Neuronal stem cell (in vitro differentiated cells): ENCODE data around the gene DPPA5.
"Not testable (repeated sequence)": the region's sequence is repeated elsewhere in the genome, so short reads cannot be mapped to it uniquely, and the experiment has no call there.

Experiments used
- DNase-seq: peaks from one replicate; pipeline ENCODE4 v3.0.0-alpha.2; 2013; ENCODE audit warnings: low spot score
- H2AFZ ChIP-seq: one replicate; pipeline ENCODE4 v1.6.1; 2013; ENCODE audit warnings: mild to moderate bottlenecking, low read length, inconsistent platforms
- H2AK5ac ChIP-seq: 2 replicates; pipeline ENCODE4 v1.6.1; 2013; ENCODE audit warnings: low read depth, mild to moderate bottlenecking, inconsistent platforms, low read length, moderate library complexity, mixed read lengths
- H2BK120ac ChIP-seq: 2 replicates; pipeline ENCODE4 v1.6.1; 2013; ENCODE audit warnings: low read depth, mild to moderate bottlenecking, inconsistent platforms, low read length, moderate library complexity, mixed read lengths
- H2BK12ac ChIP-seq: one replicate; pipeline ENCODE4 v1.6.1; 2013; ENCODE audit warnings: low read length, inconsistent platforms
- H2BK15ac ChIP-seq: 2 replicates; pipeline ENCODE4 v1.6.1; 2013; ENCODE audit warnings: mild to moderate bottlenecking, low read length, inconsistent platforms, mixed read lengths
- H2BK5ac ChIP-seq: one replicate; pipeline ENCODE4 v1.6.1; 2013; ENCODE audit warnings: inconsistent platforms, mild to moderate bottlenecking, low read length, moderate library complexity
- H3K14ac ChIP-seq: one replicate; pipeline ENCODE4 v1.6.1; 2013; ENCODE audit warnings: low read length, inconsistent platforms
- H3K18ac ChIP-seq: 2 replicates; pipeline ENCODE4 v1.6.1; 2013; ENCODE audit warnings: low read length, inconsistent platforms
- H3K23ac ChIP-seq: 2 replicates; pipeline ENCODE4 v1.6.1; 2013; ENCODE audit warnings: low read depth, mild to moderate bottlenecking, mixed read lengths, low read length, inconsistent platforms; ENCODE audit not compliant: poor library complexity
- H3K27ac ChIP-seq: replicated peaks from 3 replicates; pipeline ENCODE4 v1.5.1; 2013; ENCODE audit warnings: low read length, inconsistent platforms
- H3K27me3 ChIP-seq, 3 experiments: 2 replicates each; pipeline ENCODE4 v1.6.1; 2013; ENCODE audit warnings: low read length in 3 of 3, mild to moderate bottlenecking in 2 of 3, inconsistent platforms in 1 of 3, low read depth in 1 of 3, mixed read lengths in 1 of 3, moderate library complexity in 1 of 3; ENCODE audit not compliant: control insufficient read depth in 3 of 3, insufficient read depth in 3 of 3
- H3K36me3 ChIP-seq, 2 donors: replicated peaks in 1 of 2; 2 replicates each; pipeline ENCODE4 v1.6.1; 2013; ENCODE audit warnings: low read length in 2 of 2; ENCODE audit not compliant: control insufficient read depth in 2 of 2, insufficient read depth in 2 of 2
- H3K4ac ChIP-seq: 2 replicates; pipeline ENCODE4 v1.6.1; 2013; ENCODE audit warnings: inconsistent platforms, mild to moderate bottlenecking, low read length, moderate library complexity
- H3K4me1 ChIP-seq, 2 donors: 1 replicate in 1 of 2; 2 replicates in 1 of 2; pipeline ENCODE4 v1.6.1; 2013; ENCODE audit warnings: low read length in 2 of 2, low read depth in 1 of 2; ENCODE audit not compliant: control insufficient read depth in 2 of 2, insufficient read depth in 1 of 2
- H3K4me2 ChIP-seq: one replicate; pipeline ENCODE4 v1.6.1; 2013; ENCODE audit warnings: mild to moderate bottlenecking, low read length, inconsistent platforms; ENCODE audit not compliant: insufficient read depth, poor library complexity, severe bottlenecking
- H3K4me3 ChIP-seq, 2 donors: 2 replicates each; pipeline ENCODE4 v1.5.1; 2013; ENCODE audit warnings: low read length in 2 of 2, mild to moderate bottlenecking in 2 of 2, inconsistent platforms in 1 of 2, moderate library complexity in 1 of 2
- H3K79me1 ChIP-seq: one replicate; pipeline ENCODE4 v1.6.1; 2013; ENCODE audit warnings: low read depth, mild to moderate bottlenecking, inconsistent platforms, low read length, moderate library complexity
- H3K9ac ChIP-seq: one replicate; pipeline ENCODE4 v1.6.1; 2013; ENCODE audit warnings: mild to moderate bottlenecking, low read depth, low read length, inconsistent platforms; ENCODE audit not compliant: poor library complexity
- H3K9me3 ChIP-seq, 2 donors: replicated peaks in 1 of 2; 2 replicates each; pipeline versions ENCODE3 to v1.6.1; 2013; ENCODE audit warnings: low read length in 2 of 2, mild to moderate bottlenecking in 2 of 2, inconsistent platforms in 1 of 2, low read depth in 1 of 2, mixed read lengths in 1 of 2, moderate library complexity in 1 of 2; ENCODE audit not compliant: control insufficient read depth in 2 of 2, insufficient read depth in 1 of 2
- H4K8ac ChIP-seq: one replicate; pipeline ENCODE4 v1.6.1; 2013; ENCODE audit warnings: low read depth, mild to moderate bottlenecking, inconsistent platforms, low read length, moderate library complexity
- H4K91ac ChIP-seq: one replicate; pipeline ENCODE4 v1.6.1; 2013; ENCODE audit warnings: low read length, low read depth, mild to moderate bottlenecking, inconsistent platforms; ENCODE audit not compliant: poor library complexity
- WGBS, 2 donors: extraction: QIAGEN DNeasy Blood & Tissue Kit; methylation state at CpG; one replicate each; pipeline ENCODE4 v1.1.7; 2013; ENCODE audit warnings: missing lambda C conversion rate in 2 of 2, mixed read lengths in 1 of 2; ENCODE audit not compliant: insufficient read length in 2 of 2, insufficient replicate concordance in 1 of 2; ENCODE audit errors: extremely low coverage in 2 of 2; 5-methylcytosine and 5-hydroxymethylcytosine counted together

Gene DPPA5

DNA sequence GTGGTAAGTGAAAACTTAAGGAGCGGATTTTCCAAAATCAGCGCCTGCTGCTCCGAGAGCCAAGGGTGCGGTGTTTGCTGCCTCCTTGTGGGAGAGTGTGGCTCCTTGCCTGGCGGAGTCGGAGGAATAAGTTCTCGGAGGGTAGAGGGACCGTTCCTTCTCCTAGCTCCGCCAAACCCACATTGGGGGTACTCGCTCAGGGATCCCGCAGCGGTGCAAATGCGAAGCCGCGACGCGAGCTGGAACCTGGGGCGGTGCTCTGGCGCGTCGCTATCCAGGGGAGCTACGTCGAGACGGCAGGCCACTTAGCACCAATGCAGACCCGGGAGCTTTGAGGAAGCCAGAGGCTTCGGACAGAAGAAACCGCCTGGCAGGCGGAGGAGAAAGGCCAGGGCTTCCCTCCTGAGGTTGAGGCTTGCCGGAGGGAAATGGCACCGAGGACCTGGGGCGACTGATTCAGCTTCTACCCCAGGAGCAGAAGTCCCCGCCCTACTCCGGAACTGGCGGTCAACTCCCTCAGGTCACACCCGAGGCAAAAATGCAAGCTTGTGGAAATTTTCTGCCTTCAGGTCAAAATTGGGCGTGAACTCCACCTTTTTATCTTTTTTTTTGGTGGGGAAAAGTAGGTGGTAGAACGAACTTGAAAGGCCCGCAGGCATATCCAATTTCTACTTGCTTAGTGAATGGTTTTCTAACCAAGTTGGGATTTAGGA is 34.9 kb upstream of the DPPA5 start:
- H2BK120ac ChIP-seq, result no peak overlapping the region
- H3K4ac ChIP-seq, result no peak overlapping the region
- H3K9ac ChIP-seq, result peak overlapping the region; percentile 2
- no peak overlapping the region for H2BK5ac ChIP-seq
- no peaks in the 10 kb centered on the region for H3K36me3 ChIP-seq
- peak; percentile 46 for DNase-seq
- H3K4me1 ChIP-seq, result peaks cover 0 to 4% of the 10 kb centered on the region in 2 donors
- no CpG with 5 or more reads among the region's 38 CpGs for WGBS, 2 donors
- no peak overlapping the region for H2BK15ac ChIP-seq
- peak overlapping the region; percentile 88 for H3K18ac ChIP-seq
- H3K23ac ChIP-seq, result no peak overlapping the region
- no peak overlapping the region for H3K14ac ChIP-seq
- H3K79me1 ChIP-seq, result no peaks in the 10 kb centered on the region
- H4K91ac ChIP-seq, result no peak overlapping the region
- no peaks in the 10 kb centered on the region for H3K9me3 ChIP-seq
- H3K27ac ChIP-seq, result no peak overlapping the region
- H3K4me3 ChIP-seq, result peak overlapping the region; percentile 37 to 77
- H2AFZ ChIP-seq, result peak overlapping the region; percentile 93
- H4K8ac ChIP-seq, result no peak overlapping the region
- H3K4me2 ChIP-seq, result peak overlapping the region; percentile 60
- H2BK12ac ChIP-seq, result no peak overlapping the region
- H3K27me3 ChIP-seq, result peaks cover 0 to 17% (median 0%) of the 10 kb centered on the region in 3 experiments
- H2AK5ac ChIP-seq, result no peak overlapping the region

DNA sequence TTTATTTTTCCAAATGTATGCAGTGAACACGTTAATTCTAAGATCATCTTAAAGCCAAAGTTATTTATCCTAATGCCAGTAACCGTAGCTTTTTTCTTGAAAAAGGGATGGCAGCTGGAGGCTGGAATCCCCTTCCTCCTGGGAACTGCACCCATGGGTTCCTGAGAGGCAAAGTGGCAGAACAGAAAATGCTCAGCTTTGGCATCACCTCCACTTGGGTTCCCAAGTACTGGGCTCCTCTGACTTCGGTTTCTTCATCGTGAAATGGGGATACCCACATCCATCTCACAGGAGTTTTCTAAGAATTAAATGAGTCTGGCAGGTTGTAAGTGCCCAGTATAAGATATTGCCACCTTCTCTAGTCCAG is 34.3 kb upstream of the DPPA5 start:
- no peak overlapping the region for H2BK15ac ChIP-seq
- no peak overlapping the region for H2BK12ac ChIP-seq
- no peaks in the 10 kb centered on the region for H3K79me1 ChIP-seq
- H3K27me3 ChIP-seq, result peaks cover 0 to 17% (median 0%) of the 10 kb centered on the region in 3 experiments
- H3K36me3 ChIP-seq, result no peaks in the 10 kb centered on the region
- peak overlapping the region; percentile 60 for H3K4me2 ChIP-seq
- no peak overlapping the region for H4K91ac ChIP-seq
- H3K4me1 ChIP-seq, result peaks cover 0 to 4% of the 10 kb centered on the region in 2 donors
- no peak overlapping the region for H2AK5ac ChIP-seq
- no peak overlapping the region for H2BK5ac ChIP-seq
- H3K14ac ChIP-seq, result no peak overlapping the region
- H3K27ac ChIP-seq, result no peak overlapping the region
- H3K18ac ChIP-seq, result no peak overlapping the region
- H2BK120ac ChIP-seq, result no peak overlapping the region
- peak overlapping the region; percentile 37 to 77 for H3K4me3 ChIP-seq
- H3K9ac ChIP-seq, result no peak overlapping the region
- WGBS, 2 donors, result no CpG with 5 or more reads among the region's 4 CpGs
- no peak overlapping the region for H3K4ac ChIP-seq
- no peak overlapping the region for H4K8ac ChIP-seq
- H3K23ac ChIP-seq, result no peak overlapping the region
- DNase-seq, result no peak
- no peaks in the 10 kb centered on the region for H3K9me3 ChIP-seq
- peak overlapping the region; percentile 93 for H2AFZ ChIP-seq

DNA sequence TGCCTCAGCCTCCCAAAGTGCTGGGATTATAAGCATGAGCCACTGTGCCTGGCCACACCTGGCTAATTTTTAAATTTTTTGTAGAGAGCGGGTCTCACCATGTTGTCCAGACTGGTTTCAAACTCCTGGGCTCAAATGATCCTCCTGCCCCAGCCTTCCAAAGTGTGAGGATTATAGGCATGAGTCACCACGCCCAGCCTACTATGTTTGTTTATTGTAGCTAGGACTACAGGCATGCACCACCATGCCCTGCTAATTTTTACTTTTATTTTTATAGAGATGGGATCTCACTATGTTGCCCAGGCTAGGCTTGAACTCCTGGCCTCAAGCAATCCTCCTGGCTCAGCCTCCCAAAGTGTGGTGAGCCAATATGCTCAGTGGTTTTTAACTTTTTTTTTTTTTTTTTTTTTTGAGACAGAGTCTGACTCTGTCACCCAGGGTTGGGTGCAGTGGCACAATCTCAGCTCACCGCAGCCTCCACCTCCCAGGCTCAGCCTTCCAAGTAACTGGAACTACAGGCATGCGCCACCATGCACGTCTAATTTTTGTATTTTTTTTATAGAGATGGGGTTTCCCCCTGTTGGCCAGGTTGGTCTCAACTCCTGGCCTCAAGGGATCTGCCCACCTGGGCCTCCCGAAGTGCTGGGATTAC is 28.5 kb upstream of the DPPA5 start:
- Histone ChIP-seq H3K4ac (no peak overlapping the region), H2BK12ac (no peak overlapping the region), H2BK15ac (no peak overlapping the region), H4K91ac (no peak overlapping the region), H3K23ac (no peak overlapping the region), H3K18ac (no peak overlapping the region), H3K4me3 (no peak overlapping the region), H3K9me3 (no peaks in the 10 kb centered on the region), H2BK5ac (no peak overlapping the region), H2AK5ac (no peak overlapping the region), H2AFZ (no peak overlapping the region), H3K14ac (no peak overlapping the region), H3K36me3 (no peaks in the 10 kb centered on the region), H3K27me3 (peaks cover 0 to under 1% (median 0%) of the 10 kb centered on the region in 3 experiments), H3K4me1 (no peaks in the 10 kb centered on the region), H3K27ac (no peak overlapping the region), H3K9ac (no peak overlapping the region), H3K79me1 (no peaks in the 10 kb centered on the region), H3K4me2 (no peak overlapping the region), H2BK120ac (no peak overlapping the region), H4K8ac (no peak overlapping the region)
- WGBS, 2 donors, result no CpG with 5 or more reads among the region's 6 CpGs
- DNase-seq, result no peak

DNA sequence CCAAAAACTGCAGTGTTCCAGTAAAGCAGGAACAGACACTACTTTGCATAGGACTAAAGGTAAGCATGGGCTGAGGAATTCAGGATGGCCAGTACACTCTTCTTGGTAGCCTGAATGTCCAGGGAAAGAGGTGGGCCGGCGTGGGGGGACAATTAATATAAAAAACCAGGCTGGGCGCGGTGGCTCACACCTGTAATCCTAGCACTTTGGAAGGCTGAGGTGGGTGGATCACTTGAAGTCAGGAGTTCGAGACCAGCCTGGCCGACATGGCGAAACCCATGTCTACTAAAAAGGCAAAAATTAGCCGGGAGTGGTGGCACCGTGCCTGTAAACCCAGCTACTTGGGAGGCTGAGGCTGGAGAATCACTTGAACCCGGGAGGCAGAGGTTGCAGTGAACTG is 27.5 kb upstream of the DPPA5 start:
- not testable (repeated sequence) for H2BK15ac ChIP-seq, H3K9me3 ChIP-seq, DNase-seq, H3K23ac ChIP-seq, H3K27ac ChIP-seq, H3K9ac ChIP-seq, H4K8ac ChIP-seq, H3K18ac ChIP-seq, H3K4ac ChIP-seq, H3K4me3 ChIP-seq, H3K36me3 ChIP-seq, H2BK5ac ChIP-seq, H2AK5ac ChIP-seq, H2AFZ ChIP-seq, H3K4me1 ChIP-seq, H3K27me3 ChIP-seq, H3K4me2 ChIP-seq, H4K91ac ChIP-seq, H3K14ac ChIP-seq, H3K79me1 ChIP-seq, H2BK12ac ChIP-seq, H2BK120ac ChIP-seq
- WGBS, 2 donors, result no CpG with 5 or more reads among the region's 10 CpGs
